Activated CD4-positive, alpha-beta T cell treated with anti-CD3 and anti-CD28 coated beads for 24 hours (primary cell): ENCODE data around the gene CROCC.
"Not testable (repeated sequence)": the region's sequence is repeated elsewhere in the genome, so short reads cannot be mapped to it uniquely, and the experiment has no call there.

Experiments
- DNase-seq, 2 donors: peaks; one replicate each; pipeline ENCODE4 v3.0.0-alpha.2; 2020; ENCODE audit warnings: low read depth in 2 of 2

The CROCC gene

GRCh38 chr1:16936580-16936979 is 14.8 kb downstream of the CROCC start:
- DNase-seq, result not testable (repeated sequence)

GRCh38 chr1:16938351-16939321 is 16.9 kb downstream of the CROCC start:
- no peak for DNase-seq

GRCh38 chr1:16939386-16940180 is 17.9 kb downstream of the CROCC start:
- not testable (repeated sequence) for DNase-seq

- no peak for DNase-seq
These were observed 22.3 kb downstream of the CROCC start for GRCh38 chr1:16944038-16944437.

- not testable (repeated sequence) for DNase-seq
These were observed 23.8 kb downstream of the CROCC start for GRCh38 chr1:16945512-16945911.

GRCh38 chr1:16946185-16946584 is 24.5 kb downstream of the CROCC start:
- DNase-seq, result not testable (repeated sequence)

GRCh38 chr1:16946646-16947045 is 24.9 kb downstream of the CROCC start:
- no peak for DNase-seq

- DNase-seq, result not testable (repeated sequence)
These were observed 26.7 kb downstream of the CROCC start for GRCh38 chr1:16948282-16948891.

GRCh38 chr1:16949026-16949425 is 27.3 kb downstream of the CROCC start:
- DNase-seq, result not testable (repeated sequence)

GRCh38 chr1:16952376-16952775 is 30.6 kb downstream of the CROCC start:
- not testable (repeated sequence) for DNase-seq

- DNase-seq, result no peak
These were observed 32.8 kb downstream of the CROCC start for GRCh38 chr1:16954579-16954978.

GRCh38 chr1:16955186-16955585 is 33.5 kb downstream of the CROCC start:
- no peak for DNase-seq

GRCh38 chr1:16956775-16957174 is 35.0 kb downstream of the CROCC start:
- DNase-seq, result no peak

GRCh38 chr1:16957731-16958130 is 36.0 kb downstream of the CROCC start:
- DNase-seq, result no peak

GRCh38 chr1:16958475-16958874 is 36.7 kb downstream of the CROCC start:
- DNase-seq, result no peak

GRCh38 chr1:16960560-16961296 is 39.0 kb downstream of the CROCC start:
- peak; percentile 66 to 85 for DNase-seq

GRCh38 chr1:16961297-16962133 is 39.8 kb downstream of the CROCC start:
- no peak for DNase-seq

GRCh38 chr1:16964169-16964568 is 42.4 kb downstream of the CROCC start:
- not testable (repeated sequence) for DNase-seq

- no peak for DNase-seq
These were observed 43.8 kb downstream of the CROCC start for GRCh38 chr1:16965486-16966067.

- no peak for DNase-seq
These were observed 44.6 kb downstream of the CROCC start for GRCh38 chr1:16966282-16966681.
